Nephron progenitor cell (in vitro differentiated cells): ENCODE measurements around the gene SLC43A2.
"Not testable (repeated sequence)": the region's sequence is repeated elsewhere in the genome, so short reads cannot be mapped to it uniquely, and the experiment has no call there.

ENCODE experiments used
- DNase-seq: peaks from one replicate; pipeline ENCODE4 v3.0.0; 2021
- H3K27ac Mint-ChIP-seq: 2 replicates; pipeline ENCODE4 v1.8.0; 2021; ENCODE audit warnings: mild to moderate bottlenecking, moderate library complexity, mixed read lengths
- H3K27me3 Mint-ChIP-seq: 2 replicates; pipeline ENCODE4 v1.8.0; 2021; ENCODE audit warnings: mild to moderate bottlenecking, low read depth, mixed read lengths; ENCODE audit not compliant: poor library complexity
- H3K36me3 Mint-ChIP-seq: 2 replicates; pipeline ENCODE4 v1.8.0; 2021; ENCODE audit warnings: low read depth, mixed read lengths
- H3K4me1 Mint-ChIP-seq: 2 replicates; pipeline ENCODE4 v1.8.0; 2021; ENCODE audit warnings: mixed read lengths
- H3K4me3 Mint-ChIP-seq: 2 replicates; pipeline ENCODE4 v1.8.0; 2021; ENCODE audit warnings: mild to moderate bottlenecking, moderate library complexity, mixed read lengths
- H3K9me3 Mint-ChIP-seq: 2 replicates; pipeline ENCODE4 v1.8.0; 2021; ENCODE audit warnings: mild to moderate bottlenecking, moderate library complexity, mixed read lengths
- TF ChIP-seq, protein P1 (sequence below): fragments of 200-600 bp; sonication (generic); IDR thresholded peaks from 2 replicates; pipeline ENCODE4 v1.5.0; 2021; ENCODE audit warnings: antibody characterized with exemption

The SLC43A2 gene

DNA sequence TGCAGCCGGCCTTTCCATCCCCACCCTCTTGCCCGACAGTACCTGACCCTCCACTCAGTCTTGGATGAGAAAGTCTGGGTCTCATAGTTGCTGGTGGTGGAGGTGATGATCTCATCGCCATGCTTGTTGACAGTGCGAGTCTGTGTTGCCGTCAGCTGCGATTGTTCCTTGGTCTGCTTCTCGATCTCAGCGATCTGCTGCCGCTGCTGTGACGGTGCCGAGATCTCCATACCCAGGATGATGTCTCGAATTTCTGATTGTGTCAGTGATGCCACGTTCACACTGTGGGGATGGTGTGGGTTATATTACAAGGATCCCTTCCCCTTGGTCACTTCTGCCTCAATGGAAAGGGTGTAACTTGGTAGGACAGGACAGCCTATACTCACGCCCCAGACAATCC, 25.1 kb upstream of the SLC43A2 start:
- no peaks in the 10 kb centered on the region for H3K9me3 Mint-ChIP-seq
- TF ChIP-seq, protein P1, sequence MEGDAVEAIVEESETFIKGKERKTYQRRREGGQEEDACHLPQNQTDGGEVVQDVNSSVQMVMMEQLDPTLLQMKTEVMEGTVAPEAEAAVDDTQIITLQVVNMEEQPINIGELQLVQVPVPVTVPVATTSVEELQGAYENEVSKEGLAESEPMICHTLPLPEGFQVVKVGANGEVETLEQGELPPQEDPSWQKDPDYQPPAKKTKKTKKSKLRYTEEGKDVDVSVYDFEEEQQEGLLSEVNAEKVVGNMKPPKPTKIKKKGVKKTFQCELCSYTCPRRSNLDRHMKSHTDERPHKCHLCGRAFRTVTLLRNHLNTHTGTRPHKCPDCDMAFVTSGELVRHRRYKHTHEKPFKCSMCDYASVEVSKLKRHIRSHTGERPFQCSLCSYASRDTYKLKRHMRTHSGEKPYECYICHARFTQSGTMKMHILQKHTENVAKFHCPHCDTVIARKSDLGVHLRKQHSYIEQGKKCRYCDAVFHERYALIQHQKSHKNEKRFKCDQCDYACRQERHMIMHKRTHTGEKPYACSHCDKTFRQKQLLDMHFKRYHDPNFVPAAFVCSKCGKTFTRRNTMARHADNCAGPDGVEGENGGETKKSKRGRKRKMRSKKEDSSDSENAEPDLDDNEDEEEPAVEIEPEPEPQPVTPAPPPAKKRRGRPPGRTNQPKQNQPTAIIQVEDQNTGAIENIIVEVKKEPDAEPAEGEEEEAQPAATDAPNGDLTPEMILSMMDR, result no peak
- H3K36me3 Mint-ChIP-seq, result peaks cover 64% of the 10 kb centered on the region
- no peaks in the 10 kb centered on the region for H3K27me3 Mint-ChIP-seq
- H3K4me3 Mint-ChIP-seq, result no peak overlapping the region
- no peak for DNase-seq
- H3K27ac Mint-ChIP-seq, result no peak overlapping the region
- no peaks in the 10 kb centered on the region for H3K4me1 Mint-ChIP-seq

DNA sequence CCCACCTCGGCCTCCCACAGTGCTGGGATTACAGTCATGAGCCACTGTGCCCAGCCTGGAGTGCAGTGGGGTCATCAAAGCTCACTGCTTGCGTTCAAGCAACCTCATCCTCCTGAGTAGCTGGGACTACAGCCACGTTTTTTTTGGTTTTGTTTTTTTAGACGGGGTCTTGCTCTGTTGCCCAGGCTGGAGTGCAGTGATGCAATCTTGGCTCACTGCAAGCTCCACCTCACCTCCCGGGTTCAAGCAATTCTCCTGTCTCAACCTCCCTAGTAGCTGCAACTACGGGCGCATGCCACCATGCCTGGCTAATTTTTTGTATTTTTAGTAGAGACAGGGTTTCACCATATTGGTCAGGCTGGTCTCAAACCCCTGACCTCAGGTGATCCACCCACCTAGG, 24.2 kb upstream of the SLC43A2 start:
- not testable (repeated sequence) for H3K4me1 Mint-ChIP-seq, H3K4me3 Mint-ChIP-seq, H3K27me3 Mint-ChIP-seq, H3K27ac Mint-ChIP-seq, H3K9me3 Mint-ChIP-seq, DNase-seq
- H3K36me3 Mint-ChIP-seq, result peaks cover 55% of the 10 kb centered on the region

DNA sequence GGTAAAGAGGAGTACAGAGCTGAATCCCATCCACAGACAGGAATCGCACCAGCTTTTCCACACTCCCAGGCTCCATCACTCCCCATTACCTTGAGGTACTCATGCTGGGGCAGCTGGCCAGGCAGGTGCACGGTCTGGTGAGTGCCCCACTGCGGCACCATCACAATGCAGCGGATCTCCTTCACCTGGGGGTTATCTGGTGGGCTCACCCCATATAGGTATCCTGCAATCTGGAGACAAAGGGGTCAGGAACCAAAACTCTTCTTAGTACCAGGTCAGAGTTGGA, 22.9 kb upstream of the SLC43A2 start:
- TF ChIP-seq, protein P1, result no peak
- Mint-ChIP-seq H3K4me1 (peaks cover 10% of the 10 kb centered on the region), H3K36me3 (peaks cover 44% of the 10 kb centered on the region), H3K27me3 (peaks cover 10% of the 10 kb centered on the region), H3K9me3 (no peaks in the 10 kb centered on the region), H3K27ac (no peak overlapping the region), H3K4me3 (no peak overlapping the region)
- DNase-seq, result no peak

DNA sequence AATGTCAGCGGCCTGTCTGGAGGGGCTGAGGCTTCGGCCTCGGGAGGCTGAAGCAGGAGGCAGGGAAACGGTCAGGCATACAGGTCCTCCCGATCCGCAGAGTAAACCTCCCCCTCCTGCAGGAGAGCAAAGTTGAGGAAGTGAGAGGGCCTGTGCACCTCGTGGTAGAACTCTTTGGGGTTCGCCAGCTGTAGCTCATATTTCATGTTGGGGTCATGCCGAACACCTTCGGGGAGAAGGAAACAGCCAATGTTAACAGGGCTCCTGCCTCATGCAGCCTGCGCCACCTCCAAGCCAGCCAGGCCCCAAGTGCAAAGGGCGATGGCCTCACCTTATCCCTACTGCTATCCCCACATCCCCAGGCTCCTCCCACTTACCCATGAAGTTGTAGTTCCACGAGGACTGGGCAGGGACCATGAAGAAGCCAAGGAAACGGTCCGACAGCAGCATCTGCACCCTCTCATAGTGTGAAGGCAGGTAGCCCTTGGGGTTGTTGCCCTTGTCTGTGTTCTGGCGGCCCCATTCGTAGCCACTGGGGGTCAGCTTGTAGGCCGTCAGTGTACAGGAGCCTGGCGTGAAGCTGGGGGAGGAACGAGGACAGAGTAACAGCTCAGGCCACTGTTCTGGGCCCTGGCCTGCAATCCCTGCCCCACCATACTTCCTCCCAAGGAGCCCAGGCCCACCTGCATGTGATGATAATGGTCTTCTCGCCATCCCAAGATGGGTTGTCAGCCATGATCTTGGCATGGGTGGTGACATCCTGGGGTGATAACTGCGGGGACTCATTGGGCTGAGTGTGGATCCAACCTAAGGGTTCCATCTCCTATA, 22.3 kb upstream of the SLC43A2 start:
- no peak overlapping the region for H3K27ac Mint-ChIP-seq
- TF ChIP-seq, protein P1, result no peak
- H3K4me3 Mint-ChIP-seq, result no peak overlapping the region
- no peaks in the 10 kb centered on the region for H3K9me3 Mint-ChIP-seq
- H3K4me1 Mint-ChIP-seq, result peaks cover 16% of the 10 kb centered on the region
- peaks cover 14% of the 10 kb centered on the region for H3K27me3 Mint-ChIP-seq
- H3K36me3 Mint-ChIP-seq, result peaks cover 38% of the 10 kb centered on the region
- no peak for DNase-seq

DNA sequence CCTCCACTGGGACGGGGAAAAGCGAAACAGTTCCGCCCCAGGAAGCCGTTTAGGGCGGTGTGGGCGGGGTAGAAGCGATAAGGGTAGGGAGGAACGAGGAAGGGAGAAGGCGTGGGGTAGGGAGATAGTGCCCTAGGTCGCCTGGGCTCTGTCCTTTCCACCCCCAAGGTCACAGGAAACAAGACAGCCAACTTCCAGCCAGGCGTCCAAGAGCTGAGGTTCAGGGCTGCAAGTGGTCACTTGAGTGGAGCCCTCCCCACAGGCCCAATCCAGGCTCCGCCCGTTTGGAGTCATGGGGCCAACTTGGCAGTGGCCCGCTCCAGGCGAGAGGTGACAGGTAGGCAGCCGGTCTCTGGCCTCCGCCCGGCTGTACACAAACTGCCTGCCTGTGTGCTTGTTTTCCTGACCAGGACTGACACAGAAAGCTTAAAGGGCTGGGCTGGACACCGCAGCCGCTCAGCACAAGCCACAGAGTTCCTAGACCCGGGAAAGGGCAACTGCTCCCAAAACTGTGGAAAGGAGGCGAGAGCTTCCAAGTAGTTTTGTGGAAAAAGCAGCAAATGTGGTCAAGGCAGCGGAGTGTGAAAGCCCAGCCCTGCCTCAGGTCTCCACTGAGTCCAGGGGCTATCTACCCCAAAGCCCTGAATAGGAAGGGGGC, 21.3 kb upstream of the SLC43A2 start, which contains the start of gene RILP:
TSS of gene RILP (minus strand) at position 23 of the 658 bp plus-strand sequence. CDS start 62 bp downstream, outside the sequence.
- no peak within 1 kb of the TSS for H3K27ac Mint-ChIP-seq
- peak within 1 kb of the TSS; percentile 66 for H3K4me3 Mint-ChIP-seq
- peaks cover 25% of the 10 kb centered on the region for H3K4me1 Mint-ChIP-seq
- TF ChIP-seq, protein P1, result no peak
- peaks cover 33% of the 10 kb centered on the region for H3K36me3 Mint-ChIP-seq
- DNase-seq, result peak; percentile 36
- no peaks in the 10 kb centered on the region for H3K9me3 Mint-ChIP-seq
- peaks cover 20% of the 10 kb centered on the region for H3K27me3 Mint-ChIP-seq

DNA sequence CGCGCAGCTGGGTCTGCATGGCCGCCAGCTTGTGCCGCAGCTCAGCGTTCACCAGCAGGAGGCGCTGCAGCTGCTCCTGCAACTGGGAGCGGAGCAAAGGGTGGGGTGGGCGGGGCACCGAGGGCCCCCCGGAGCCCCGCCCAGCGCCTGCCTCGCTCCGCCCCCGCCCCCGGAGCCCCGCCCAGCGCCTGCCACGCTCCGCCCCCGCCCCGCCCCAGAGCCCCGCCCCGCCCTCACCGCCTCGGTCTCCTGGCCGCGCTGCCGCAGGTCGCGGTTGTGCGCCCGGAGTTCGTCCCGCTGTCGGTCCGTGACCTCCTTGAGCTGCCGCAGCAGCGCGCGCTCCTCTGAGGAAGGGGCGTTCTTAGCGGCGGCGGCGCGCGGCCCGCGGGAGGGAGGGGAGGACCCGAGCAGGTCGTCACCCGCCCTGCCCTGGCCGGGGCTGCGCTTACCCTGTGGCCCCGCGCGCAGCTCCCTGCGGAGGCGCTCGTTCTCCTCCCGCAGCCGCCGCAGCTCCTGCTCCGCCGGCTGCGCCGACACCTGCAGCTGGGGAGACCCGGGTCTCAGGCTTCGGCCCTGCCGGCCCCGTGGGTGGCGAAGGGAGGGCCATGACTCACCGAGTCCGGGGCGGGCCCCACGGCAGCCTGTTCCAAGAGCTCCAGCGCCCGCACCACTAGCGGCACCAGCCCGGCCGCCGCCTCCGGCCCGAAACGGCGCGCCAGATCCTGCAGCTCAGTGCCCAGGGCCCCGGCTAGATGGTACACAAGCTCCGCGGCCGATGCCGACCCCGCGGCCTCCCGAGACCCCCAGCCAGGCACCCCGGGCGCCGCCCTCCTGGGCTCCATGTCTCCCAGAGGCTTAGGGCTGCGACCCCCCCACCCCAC, 20.6 kb upstream of the SLC43A2 start:
- Mint-ChIP-seq H3K27ac (no peak overlapping the region), H3K4me1 (peaks cover 33% of the 10 kb centered on the region), H3K4me3 (no peak overlapping the region), H3K36me3 (peaks cover 28% of the 10 kb centered on the region), H3K27me3 (peaks cover 27% of the 10 kb centered on the region), H3K9me3 (no peaks in the 10 kb centered on the region)
- TF ChIP-seq, protein P1, result no peak
- DNase-seq, result peak; percentile 97
